Smooth muscle cell (in vitro differentiated cells): ENCODE data around the gene OR52I1. TPM values are rescaled to one million over a fixed set of nuclear protein-coding genes. Genes with fewer than 3 reads are reported as not detected.

Experiments used
- DNase-seq: peaks from one replicate; lab custom pipeline; 2025; ENCODE audit not compliant: unreplicated experiment; lab: John Stamatoyannopoulos, UW
- H2AFZ ChIP-seq: fragments of 200-600 bp; sonication (generic); 2 replicates; pipeline ENCODE4 v1.6.0; 2016; ENCODE audit warnings: antibody characterized with exemption, low read depth, mild to moderate bottlenecking
- H3F3A ChIP-seq: fragments of 200-600 bp; sonication (generic); 2 replicates; pipeline ENCODE4 v1.6.0; 2017; ENCODE audit warnings: antibody characterized with exemption, low read depth
- H3K27ac ChIP-seq: fragments of 200-600 bp; sonication (generic); 2 replicates; pipeline ENCODE4 v1.5.1; 2016; ENCODE audit warnings: low read depth, mild to moderate bottlenecking
- H3K27me3 ChIP-seq: fragments of 200-600 bp; sonication (generic); 2 replicates; pipeline ENCODE4 v1.6.1; 2016; ENCODE audit warnings: low read depth, mild to moderate bottlenecking
- H3K36me3 ChIP-seq: fragments of 200-600 bp; sonication (generic); 2 replicates; pipeline ENCODE4 v1.5.1; 2016; ENCODE audit warnings: low read depth
- H3K4me1 ChIP-seq: fragments of 200-600 bp; sonication (generic); 2 replicates; pipeline ENCODE4 v1.5.1; 2016; ENCODE audit warnings: low read depth
- H3K4me2 ChIP-seq: fragments of 200-600 bp; sonication (generic); 2 replicates; pipeline ENCODE4 v1.6.0; 2016; ENCODE audit warnings: mild to moderate bottlenecking
- H3K4me3 ChIP-seq: fragments of 200-600 bp; sonication (generic); 2 replicates; pipeline ENCODE4 v1.5.1; 2016; ENCODE audit warnings: mild to moderate bottlenecking
- H3K79me2 ChIP-seq: fragments of 200-600 bp; sonication (generic); 2 replicates; pipeline ENCODE4 v1.6.0; 2016; ENCODE audit warnings: low read depth, mild to moderate bottlenecking
- H3K9ac ChIP-seq: fragments of 200-600 bp; sonication (generic); 2 replicates; pipeline ENCODE4 v1.6.0; 2016; ENCODE audit warnings: low read depth
- H3K9me3 ChIP-seq: fragments of 200-600 bp; sonication (generic); replicated peaks from 2 replicates; pipeline ENCODE4 v1.5.1; 2016; ENCODE audit warnings: low read depth
- H4K20me1 ChIP-seq: fragments of 200-600 bp; sonication (generic); 2 replicates; pipeline ENCODE4 v1.6.0; 2016; ENCODE audit warnings: low read depth
- CTCF ChIP-seq: fragments of 200-600 bp; sonication (generic); IDR thresholded peaks from 2 replicates; pipeline ENCODE4 v1.5.1; 2017; ENCODE audit warnings: borderline replicate concordance, mild to moderate bottlenecking, antibody characterized with exemption; ENCODE audit not compliant: insufficient read depth, poor library complexity, severe bottlenecking
- WGBS: methylation state at CpG from one replicate; pipeline ENCODE4 v1.1.7; 2016; ENCODE audit warnings: low lambda C conversion rate; 5-methylcytosine and 5-hydroxymethylcytosine counted together
- polyA plus RNA-seq: library from polyadenylated mRNA; unstranded; fragments of >200 nt; fragmentation: Nextera tagmentation; extraction: Ambion mirVana; gene quantifications from 2 replicates; pipeline ENCODE4 v1.2.1, GENCODE V29; 2016
- total RNA-seq: library from RNA; depleted of rRNA; stranded (reverse); fragments of >200 nt; gene quantifications from 2 replicates; pipeline ENCODE4 v1.2.3, GENCODE V29; 2014

The OR52I1 gene
- total and polyA plus RNA-seq, 2 experiments from 2014 or later = not detected

- Histone ChIP-seq H3K9ac (no peak overlapping the region), H2AFZ (no peak overlapping the region), H3K79me2 (no peaks in the 10 kb centered on the region), H3F3A (no peaks in the 10 kb centered on the region), H3K4me2 (no peak overlapping the region), H3K36me3 (no peaks in the 10 kb centered on the region), H3K9me3 (no peaks in the 10 kb centered on the region), H4K20me1 (no peaks in the 10 kb centered on the region), H3K4me3 (no peak overlapping the region), H3K27me3 (no peaks in the 10 kb centered on the region), H3K27ac (no peak overlapping the region), H3K4me1 (no peaks in the 10 kb centered on the region)
- no peak for TF ChIP-seq CTCF
- WGBS = 89% methylated on average over 7 of the region's 7 CpGs
- no peak for DNase-seq
Observed at GRCh38 chr11:4641501-4641900, 47.7 kb downstream of the OR52I1 start.

- 92% methylated on average over 7 of the region's 7 CpGs for WGBS
- no peak for TF ChIP-seq CTCF
Observed at GRCh38 chr11:4642043-4642442, 48.2 kb downstream of the OR52I1 start.

DNA sequence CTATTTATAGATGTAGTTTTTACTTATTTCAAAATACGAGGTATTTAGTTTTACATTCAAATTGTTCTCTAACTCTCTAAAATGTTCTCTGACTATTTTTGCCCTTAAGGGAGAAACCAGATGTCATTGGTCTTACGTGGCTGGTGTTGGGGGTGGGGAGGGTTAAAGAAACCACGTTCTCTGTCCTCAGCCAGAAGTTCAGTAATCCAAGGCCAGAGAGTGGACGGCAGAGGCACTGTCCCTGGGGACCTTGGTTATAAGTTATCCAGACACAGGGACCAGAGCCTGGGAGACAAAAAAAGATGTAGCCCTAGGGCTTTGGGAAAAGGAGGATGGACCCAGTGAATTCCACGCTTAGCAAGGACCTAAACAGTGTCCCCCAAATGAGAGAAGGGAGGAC lies 49.2 kb downstream of the OR52I1 start:
- Histone ChIP-seq H3K4me2 (no peak overlapping the region), H3K4me1 (no peaks in the 10 kb centered on the region), H3K79me2 (no peaks in the 10 kb centered on the region), H3K9ac (no peak overlapping the region), H4K20me1 (no peaks in the 10 kb centered on the region), H3K36me3 (no peaks in the 10 kb centered on the region), H2AFZ (no peak overlapping the region), H3K9me3 (no peaks in the 10 kb centered on the region), H3K27ac (no peak overlapping the region), H3K4me3 (no peak overlapping the region), H3K27me3 (no peaks in the 10 kb centered on the region), H3F3A (no peaks in the 10 kb centered on the region)
- 44% methylated on average over 5 of the region's 5 CpGs for WGBS
- DNase-seq = no peak
- no peak for TF ChIP-seq CTCF

More at GRCh38 chr11:4642043-4642442, 48.2 kb downstream of the OR52I1 start:
- Histone ChIP-seq H3K4me3 (no peak overlapping the region), H3K9ac (no peak overlapping the region), H4K20me1 (no peaks in the 10 kb centered on the region), H3K79me2 (no peaks in the 10 kb centered on the region), H2AFZ (no peak overlapping the region), H3K9me3 (no peaks in the 10 kb centered on the region), H3K36me3 (no peaks in the 10 kb centered on the region), H3K4me2 (no peak overlapping the region), H3K27ac (no peak overlapping the region), H3K27me3 (no peaks in the 10 kb centered on the region), H3F3A (no peaks in the 10 kb centered on the region), H3K4me1 (no peaks in the 10 kb centered on the region)
- no peak for DNase-seq

- H3K9me3 ChIP-seq = no peaks in the 10 kb centered on the region
- DNase-seq = no peak
- H3K4me1 ChIP-seq = no peaks in the 10 kb centered on the region
- H3F3A ChIP-seq = no peaks in the 10 kb centered on the region
- no peaks in the 10 kb centered on the region for H3K79me2 ChIP-seq
- no peak for TF ChIP-seq CTCF
- no peak within 1 kb of the TSS for H3K9ac ChIP-seq
- no peaks in the 10 kb centered on the region for H4K20me1 ChIP-seq
- H3K27ac ChIP-seq = no peak within 1 kb of the TSS
- no peak within 1 kb of the TSS for H2AFZ ChIP-seq
- no peak within 1 kb of the TSS for H3K4me2 ChIP-seq
- no peaks in the 10 kb centered on the region for H3K27me3 ChIP-seq
- no peaks in the 10 kb centered on the region for H3K36me3 ChIP-seq
- WGBS = 96% methylated on average over 3 of the region's 3 CpGs
- H3K4me3 ChIP-seq = no peak within 1 kb of the TSS
Observed at GRCh38 chr11:4643682-4644081, 49.8 kb downstream of the OR52I1 start, which contains the start of gene OR51E1. OR51E1 (plus strand) TSS chr11:4643982; CDS start chr11:4652527, 8,545 bp downstream.
